ENCODE data around the gene PECR. TPM values are rescaled to one million over a fixed set of nuclear protein-coding genes. Genes with fewer than 3 reads are reported as not detected.

Gene PECR
- total and polyA plus RNA-seq, 4 donors = 31.8 to 152 (median 65.5) TPM

DNA sequence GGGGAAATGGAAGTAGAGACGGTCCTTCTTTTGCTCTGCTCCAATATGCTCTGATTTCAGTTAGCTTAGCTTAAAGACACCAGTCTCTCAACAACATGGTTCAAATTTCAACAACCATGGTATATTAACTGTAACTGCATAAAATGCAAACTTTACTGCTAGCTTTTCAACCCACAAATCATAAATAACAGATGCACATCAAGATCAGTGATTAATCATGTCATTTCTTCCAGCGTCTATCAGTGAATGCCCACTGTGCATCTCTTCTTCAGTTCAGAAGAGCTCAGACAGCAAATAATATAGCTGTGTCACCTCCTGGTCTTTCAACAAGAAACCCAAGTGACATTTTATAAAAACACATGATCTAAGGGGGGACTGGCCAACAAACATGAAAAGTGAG lies 12.6 kb downstream of the PECR start:
- peaks cover 0 to 24% (median 11%) of the 10 kb centered on the region in 4 donors for H3K36me3 ChIP-seq (ENCODE audit: control insufficient read depth in 4 of 4, insufficient read depth in 3 of 4, low read depth in 1 of 4, low read length in 3 of 4)

DNA sequence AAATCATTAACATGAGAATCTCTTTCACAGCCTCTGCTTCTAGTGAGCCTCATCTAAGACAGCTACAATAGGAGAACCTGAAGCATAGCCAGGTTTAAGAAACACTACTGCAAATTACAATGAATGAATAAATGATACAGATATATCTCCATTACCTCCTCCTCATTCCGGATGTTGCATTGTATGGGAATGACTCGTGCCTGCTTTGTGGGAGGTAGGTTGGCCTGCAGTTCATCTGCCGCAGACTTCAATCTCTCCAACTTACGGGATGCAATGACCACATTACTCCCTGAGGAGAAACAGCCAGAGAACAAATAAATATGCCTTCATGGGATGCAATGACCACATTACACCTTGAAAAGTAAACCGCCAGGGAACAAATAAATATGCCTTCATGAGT lies 15.4 kb downstream of the PECR start:
- H3K9me3 ChIP-seq (ENCODE audit: control insufficient read depth in 4 of 4, low read length in 3 of 4) = no peaks in the 10 kb centered on the region
- H3K4me3 ChIP-seq (ENCODE audit: low read depth in 1 of 3, low read length in 3 of 3) = no peak overlapping the region
- H3K36me3 ChIP-seq (ENCODE audit: control insufficient read depth in 4 of 4, insufficient read depth in 3 of 4, low read depth in 1 of 4, low read length in 3 of 4) = peaks cover 0 to 38% (median 17%) of the 10 kb centered on the region in 4 donors
- TF ChIP-seq NR2F2 (IDR thresholded peaks at IDR 0.05) = no peak
- no peak for TF ChIP-seq HNF4A (conservative IDR thresholded peaks at IDR 0.05)
- TF ChIP-seq, protein P1, sequence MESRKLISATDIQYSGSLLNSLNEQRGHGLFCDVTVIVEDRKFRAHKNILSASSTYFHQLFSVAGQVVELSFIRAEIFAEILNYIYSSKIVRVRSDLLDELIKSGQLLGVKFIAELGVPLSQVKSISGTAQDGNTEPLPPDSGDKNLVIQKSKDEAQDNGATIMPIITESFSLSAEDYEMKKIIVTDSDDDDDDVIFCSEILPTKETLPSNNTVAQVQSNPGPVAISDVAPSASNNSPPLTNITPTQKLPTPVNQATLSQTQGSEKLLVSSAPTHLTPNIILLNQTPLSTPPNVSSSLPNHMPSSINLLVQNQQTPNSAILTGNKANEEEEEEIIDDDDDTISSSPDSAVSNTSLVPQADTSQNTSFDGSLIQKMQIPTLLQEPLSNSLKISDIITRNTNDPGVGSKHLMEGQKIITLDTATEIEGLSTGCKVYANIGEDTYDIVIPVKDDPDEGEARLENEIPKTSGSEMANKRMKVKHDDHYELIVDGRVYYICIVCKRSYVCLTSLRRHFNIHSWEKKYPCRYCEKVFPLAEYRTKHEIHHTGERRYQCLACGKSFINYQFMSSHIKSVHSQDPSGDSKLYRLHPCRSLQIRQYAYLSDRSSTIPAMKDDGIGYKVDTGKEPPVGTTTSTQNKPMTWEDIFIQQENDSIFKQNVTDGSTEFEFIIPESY (IDR thresholded peaks at IDR 0.05) = no peak
- no peak for TF ChIP-seq FOXA1 (IDR thresholded peaks at IDR 0.05)
- TF ChIP-seq HNF4G (IDR thresholded peaks at IDR 0.05) = no peak
- TF ChIP-seq JUND (IDR thresholded peaks at IDR 0.05) = no peak
- no peak for TF ChIP-seq FOXA2 (IDR thresholded peaks at IDR 0.05)
- peaks cover 12 to 45% (median 32%) of the 10 kb centered on the region in 4 donors for H3K4me1 ChIP-seq (ENCODE audit: control insufficient read depth in 4 of 4, insufficient read depth in 4 of 4, low read length in 3 of 4)
- H3K27ac ChIP-seq (ENCODE audit: low read depth in 1 of 2, low read length in 2 of 2) = no peak overlapping the region
- 74% methylated on average over 5 of the region's 5 CpGs for WGBS
- no peaks in the 10 kb centered on the region for H3K27me3 ChIP-seq (ENCODE audit: control insufficient read depth in 4 of 4, insufficient read depth in 4 of 4, low read length in 3 of 4)
- no peak overlapping the region for H3K9ac ChIP-seq (ENCODE audit: low read depth in 1 of 2, low read length in 2 of 2)
- DNase-seq (ENCODE audit: low spot score) = no peak

More for the DNA sequence above, 12.6 kb downstream of the PECR start:
- H3K9me3 ChIP-seq (ENCODE audit: control insufficient read depth in 4 of 4, low read length in 3 of 4) = no peaks in the 10 kb centered on the region
- H3K27me3 ChIP-seq (ENCODE audit: control insufficient read depth in 4 of 4, insufficient read depth in 4 of 4, low read length in 3 of 4) = no peaks in the 10 kb centered on the region
- 94% methylated on average over 2 of the region's 2 CpGs for whole genome bisulfite sequencing
- H3K4me3 ChIP-seq (ENCODE audit: low read depth in 1 of 3, low read length in 3 of 3) = no peak overlapping the region
- H3K4me1 ChIP-seq (ENCODE audit: control insufficient read depth in 4 of 4, insufficient read depth in 4 of 4, low read length in 3 of 4) = peaks cover 16 to 66% (median 51%) of the 10 kb centered on the region in 4 donors
- no peak for DNase-seq (ENCODE audit: low spot score)
- H3K27ac ChIP-seq (ENCODE audit: low read depth in 1 of 2, low read length in 2 of 2) = no peak overlapping the region
- no peak overlapping the region for H3K9ac ChIP-seq (ENCODE audit: low read depth in 1 of 2, low read length in 2 of 2)
- TF ChIP-seq, protein P1 (IDR thresholded peaks at IDR 0.05) = no peak
- TF ChIP-seq YY1 (IDR thresholded peaks at IDR 0.05) = no peak
- TF ChIP-seq FOXA1 (IDR thresholded peaks at IDR 0.05) = no peak
- no peak for TF ChIP-seq NR2F2 (IDR thresholded peaks at IDR 0.05)
- TF ChIP-seq RAD21 (IDR thresholded peaks at IDR 0.05) = no peak

DNA sequence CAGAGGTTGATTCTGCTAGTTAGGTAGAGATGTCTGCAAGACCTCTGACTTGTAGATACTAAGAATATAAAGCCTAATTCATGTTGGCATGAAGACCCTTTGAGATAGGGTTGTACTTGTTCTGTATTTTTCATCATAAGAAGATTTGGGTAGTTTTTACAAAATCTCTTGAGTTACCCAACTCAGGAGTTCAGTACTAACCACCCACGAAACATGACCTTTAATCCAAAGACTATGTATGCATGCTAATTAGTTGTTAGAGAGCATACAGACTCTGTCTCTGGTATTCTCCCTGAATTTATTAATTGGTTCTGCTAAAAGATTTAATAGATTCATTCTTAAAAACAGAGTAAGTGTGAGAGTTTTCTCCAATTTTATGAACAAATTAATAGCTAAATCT lies 16.9 kb downstream of the PECR start:
- Histone ChIP-seq H3K27ac (ENCODE audit: low read depth in 1 of 2, low read length in 2 of 2) (no peak overlapping the region), H3K4me3 (ENCODE audit: low read depth in 1 of 3, low read length in 3 of 3) (no peak overlapping the region), H3K27me3 (ENCODE audit: control insufficient read depth in 4 of 4, insufficient read depth in 4 of 4, low read length in 3 of 4) (no peaks in the 10 kb centered on the region), H3K9ac (ENCODE audit: low read depth in 1 of 2, low read length in 2 of 2) (no peak overlapping the region), H3K4me1 (ENCODE audit: control insufficient read depth in 4 of 4, insufficient read depth in 4 of 4, low read length in 3 of 4) (peaks cover 5 to 38% (median 22%) of the 10 kb centered on the region in 4 donors), H3K36me3 (ENCODE audit: control insufficient read depth in 4 of 4, insufficient read depth in 3 of 4, low read depth in 1 of 4, low read length in 3 of 4) (peaks cover 0 to 40% (median 19%) of the 10 kb centered on the region in 4 donors), H3K9me3 (ENCODE audit: control insufficient read depth in 4 of 4, low read length in 3 of 4) (no peaks in the 10 kb centered on the region)
- DNase-seq (ENCODE audit: low spot score) = no peak
- WGBS = 48% methylated on average over 1 of the region's 1 CpG
- TF ChIP-seq HNF4G (IDR thresholded peaks at IDR 0.05) = no peak
- no peak for TF ChIP-seq NR2F2 (IDR thresholded peaks at IDR 0.05)
- no peak for TF ChIP-seq SP1 (IDR thresholded peaks at IDR 0.05)
- TF ChIP-seq TAF1 (conservative IDR thresholded peaks at IDR 0.05) = no peak
- peak in 1 of 2 donors; percentile 10 for TF ChIP-seq RXRA (IDR thresholded peaks at IDR 0.05)
- no peak for TF ChIP-seq FOXA2 (IDR thresholded peaks at IDR 0.05)
- TF ChIP-seq FOXA1 (IDR thresholded peaks at IDR 0.05) = no peak
- TF ChIP-seq, protein P1 (IDR thresholded peaks at IDR 0.05) = no peak
- TF ChIP-seq JUND (IDR thresholded peaks at IDR 0.05) = no peak
- peak; percentile 11 to 21 for TF ChIP-seq HNF4A (conservative IDR thresholded peaks at IDR 0.05)
- TF ChIP-seq, protein P2, sequence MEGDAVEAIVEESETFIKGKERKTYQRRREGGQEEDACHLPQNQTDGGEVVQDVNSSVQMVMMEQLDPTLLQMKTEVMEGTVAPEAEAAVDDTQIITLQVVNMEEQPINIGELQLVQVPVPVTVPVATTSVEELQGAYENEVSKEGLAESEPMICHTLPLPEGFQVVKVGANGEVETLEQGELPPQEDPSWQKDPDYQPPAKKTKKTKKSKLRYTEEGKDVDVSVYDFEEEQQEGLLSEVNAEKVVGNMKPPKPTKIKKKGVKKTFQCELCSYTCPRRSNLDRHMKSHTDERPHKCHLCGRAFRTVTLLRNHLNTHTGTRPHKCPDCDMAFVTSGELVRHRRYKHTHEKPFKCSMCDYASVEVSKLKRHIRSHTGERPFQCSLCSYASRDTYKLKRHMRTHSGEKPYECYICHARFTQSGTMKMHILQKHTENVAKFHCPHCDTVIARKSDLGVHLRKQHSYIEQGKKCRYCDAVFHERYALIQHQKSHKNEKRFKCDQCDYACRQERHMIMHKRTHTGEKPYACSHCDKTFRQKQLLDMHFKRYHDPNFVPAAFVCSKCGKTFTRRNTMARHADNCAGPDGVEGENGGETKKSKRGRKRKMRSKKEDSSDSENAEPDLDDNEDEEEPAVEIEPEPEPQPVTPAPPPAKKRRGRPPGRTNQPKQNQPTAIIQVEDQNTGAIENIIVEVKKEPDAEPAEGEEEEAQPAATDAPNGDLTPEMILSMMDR (IDR thresholded peaks at IDR 0.05; ENCODE audit: low read depth, low read length, missing input control) = no peak
- TF ChIP-seq, protein P3, sequence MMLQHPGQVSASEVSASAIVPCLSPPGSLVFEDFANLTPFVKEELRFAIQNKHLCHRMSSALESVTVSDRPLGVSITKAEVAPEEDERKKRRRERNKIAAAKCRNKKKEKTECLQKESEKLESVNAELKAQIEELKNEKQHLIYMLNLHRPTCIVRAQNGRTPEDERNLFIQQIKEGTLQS (IDR thresholded peaks at IDR 0.05) = no peak
- TF ChIP-seq RAD21 (IDR thresholded peaks at IDR 0.05) = no peak
- TF ChIP-seq GABPA (IDR thresholded peaks at IDR 0.05 in 1 of 2, conservative IDR thresholded peaks at IDR 0.05 in 1 of 2) = no peak
- TF ChIP-seq, protein P4, sequence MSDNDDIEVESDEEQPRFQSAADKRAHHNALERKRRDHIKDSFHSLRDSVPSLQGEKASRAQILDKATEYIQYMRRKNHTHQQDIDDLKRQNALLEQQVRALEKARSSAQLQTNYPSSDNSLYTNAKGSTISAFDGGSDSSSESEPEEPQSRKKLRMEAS (IDR thresholded peaks at IDR 0.05) = no peak
- no peak for TF ChIP-seq EGR1 (IDR thresholded peaks at IDR 0.05; ENCODE audit: low read depth in 2 of 2)
- no peak for TF ChIP-seq YY1 (IDR thresholded peaks at IDR 0.05)

Measured in liver (tissue), 9 donors.